ENCODE results near the gene HTT. TPM values are rescaled to one million over a fixed set of nuclear protein-coding genes. Genes with fewer than 3 reads are reported as not detected.
A peak's percentile ranks its signal among the peaks of the same experiment; 100 is the strongest.

The HTT gene
- total RNA-seq, 2 experiments from 2014 or later = 52.2 to 72.7 TPM

DNA sequence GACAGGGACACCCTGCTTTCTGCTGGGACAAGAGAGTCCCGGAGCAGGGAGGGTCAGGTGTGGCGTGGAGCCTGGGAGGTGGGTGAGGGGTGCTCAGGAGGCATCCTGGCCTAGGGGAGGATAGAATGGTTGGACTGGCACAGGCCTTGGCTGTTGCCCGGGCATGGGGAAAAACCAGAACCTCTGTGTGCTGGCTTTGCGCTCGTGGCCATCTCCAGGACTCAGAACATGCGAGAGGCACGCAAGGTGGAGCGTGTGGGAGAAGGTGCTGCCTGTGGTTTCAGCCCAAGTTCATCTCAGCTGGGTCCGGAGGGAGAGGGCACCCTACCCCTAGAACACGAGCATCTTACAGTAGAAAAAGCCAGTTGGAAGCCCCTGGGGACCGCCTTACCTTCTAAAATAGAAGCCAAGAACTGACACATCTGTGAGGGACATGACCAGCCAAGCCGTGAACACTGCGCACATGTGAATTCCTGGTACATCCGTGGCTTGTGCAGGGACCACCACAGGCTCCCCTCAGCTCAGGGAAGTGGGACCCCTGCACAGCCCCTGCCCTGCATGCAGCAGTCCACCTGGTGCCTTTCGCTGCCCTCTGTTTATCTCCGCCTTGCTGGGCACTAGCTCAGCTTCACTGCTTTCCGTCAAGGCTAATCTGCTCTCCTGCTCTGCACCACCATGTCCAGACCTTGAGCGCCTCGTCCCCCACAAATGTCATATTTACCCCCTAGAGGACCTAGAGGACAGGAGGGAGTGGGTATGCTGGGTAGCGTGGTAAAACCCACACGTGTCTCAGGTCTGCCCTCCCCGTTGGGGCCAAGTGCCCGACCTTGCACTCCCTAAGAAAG, 187.9 kb downstream of the HTT start:
- Mint-ChIP-seq H3K27me3 (no peaks in the 10 kb centered on the region), H3K36me3 (no peaks in the 10 kb centered on the region), H3K9me3 (ENCODE audit: low read depth) (no peaks in the 10 kb centered on the region), H3K4me1 (no peaks in the 10 kb centered on the region), H3K27ac (no peak overlapping the region), H3K4me3 (no peak overlapping the region)
- DNase-seq = peak; percentile 38
- CTCF ChIA-PET = no interaction called here
- ATAC-seq = no peak

DNA sequence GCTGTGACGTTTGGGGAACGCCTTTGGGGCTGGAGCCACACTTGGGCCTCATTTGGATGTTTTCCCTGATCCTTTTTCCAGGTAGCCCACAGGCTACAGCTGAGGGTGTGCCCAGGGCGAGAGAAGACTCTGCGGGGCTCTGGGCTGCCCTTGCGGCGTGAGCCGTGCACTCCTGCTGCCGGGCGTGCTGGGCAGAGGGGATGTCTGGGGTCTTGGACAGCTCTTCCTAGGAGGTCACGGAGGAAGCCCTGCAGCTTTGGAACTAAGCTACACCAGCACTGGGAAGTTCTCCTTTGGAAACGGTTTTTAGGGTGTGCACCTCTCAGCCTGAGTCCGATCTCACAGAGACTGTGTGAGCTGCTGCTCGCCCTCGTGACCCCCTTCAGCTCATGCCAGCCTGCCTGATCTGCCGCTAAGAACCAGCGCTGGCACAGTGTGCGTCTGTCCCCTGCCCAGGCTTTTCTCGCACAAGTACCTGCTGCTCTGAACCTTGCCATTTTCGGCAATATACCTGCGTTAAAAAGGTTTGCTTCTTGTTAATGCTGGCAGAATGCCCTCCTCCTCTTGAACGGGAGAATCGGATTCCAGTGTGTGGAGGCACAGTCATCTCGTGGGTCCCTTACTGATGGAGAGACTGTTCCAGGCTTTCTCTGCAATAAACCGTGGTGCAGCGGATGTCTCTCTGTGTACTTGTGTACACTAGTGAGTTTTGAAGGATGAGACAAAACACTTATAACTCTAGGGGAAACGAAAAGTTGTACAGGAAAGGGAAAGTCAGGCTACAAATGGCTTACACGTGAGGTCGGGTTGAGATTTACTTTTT, 188.8 kb downstream of the HTT start:
- no peaks in the 10 kb centered on the region for H3K9me3 Mint-ChIP-seq (ENCODE audit: low read depth)
- DNase-seq = peak; percentile 32
- no peaks in the 10 kb centered on the region for H3K4me1 Mint-ChIP-seq
- no peaks in the 10 kb centered on the region for H3K27me3 Mint-ChIP-seq
- no peaks in the 10 kb centered on the region for H3K36me3 Mint-ChIP-seq
- CTCF ChIA-PET = no interaction called here
- H3K27ac Mint-ChIP-seq = no peak overlapping the region
- no peak for ATAC-seq
- no peak overlapping the region for H3K4me3 Mint-ChIP-seq

DNA sequence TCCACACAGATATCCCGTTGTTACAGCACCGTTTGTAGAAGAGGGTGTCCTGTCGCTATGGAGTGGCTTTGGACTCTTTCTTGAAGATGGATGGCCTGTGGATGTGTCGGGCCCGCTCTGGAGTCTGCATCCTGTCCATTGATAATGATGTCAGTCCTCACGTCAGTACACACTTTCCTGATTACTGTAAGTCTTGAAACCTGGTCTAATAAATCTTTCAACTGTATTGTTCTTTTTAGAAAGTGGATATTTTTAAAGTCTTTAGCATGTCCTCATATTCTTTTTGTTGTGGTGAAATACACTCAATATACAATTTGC, 189.4 kb downstream of the HTT start:
- Mint-ChIP-seq H3K27ac (no peak overlapping the region), H3K27me3 (no peaks in the 10 kb centered on the region), H3K36me3 (no peaks in the 10 kb centered on the region), H3K4me3 (no peak overlapping the region), H3K9me3 (ENCODE audit: low read depth) (no peaks in the 10 kb centered on the region), H3K4me1 (no peaks in the 10 kb centered on the region)
- no peak for ATAC-seq
- CTCF ChIA-PET = no interaction called here
- no peak for DNase-seq

DNA sequence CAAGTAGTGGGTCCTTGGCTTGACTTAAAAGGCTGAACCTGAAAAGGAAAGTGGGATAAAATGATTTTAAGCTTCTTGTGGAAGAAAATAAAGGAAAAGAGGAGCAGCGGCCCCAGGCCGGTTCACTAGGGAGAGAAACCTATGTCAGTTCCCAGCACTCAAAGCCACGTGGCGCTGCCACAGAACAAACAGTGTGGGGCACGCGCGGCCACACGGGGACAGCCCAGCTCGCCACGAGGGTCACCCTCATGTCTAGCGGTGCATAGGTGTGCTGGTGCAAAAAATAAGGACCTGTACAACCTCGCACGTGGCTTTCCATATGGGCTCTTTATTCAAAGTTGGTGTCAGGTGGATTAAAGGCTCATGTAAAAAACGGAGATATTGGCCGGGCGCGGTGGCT, 191.6 kb downstream of the HTT start:
- Mint-ChIP-seq H3K4me3 (no peak overlapping the region), H3K27me3 (no peaks in the 10 kb centered on the region), H3K36me3 (no peaks in the 10 kb centered on the region), H3K27ac (no peak overlapping the region), H3K9me3 (ENCODE audit: low read depth) (no peaks in the 10 kb centered on the region), H3K4me1 (no peaks in the 10 kb centered on the region)
- CTCF ChIA-PET = no interaction called here
- DNase-seq (peak; percentile 27), ATAC-seq (no peak)

DNA sequence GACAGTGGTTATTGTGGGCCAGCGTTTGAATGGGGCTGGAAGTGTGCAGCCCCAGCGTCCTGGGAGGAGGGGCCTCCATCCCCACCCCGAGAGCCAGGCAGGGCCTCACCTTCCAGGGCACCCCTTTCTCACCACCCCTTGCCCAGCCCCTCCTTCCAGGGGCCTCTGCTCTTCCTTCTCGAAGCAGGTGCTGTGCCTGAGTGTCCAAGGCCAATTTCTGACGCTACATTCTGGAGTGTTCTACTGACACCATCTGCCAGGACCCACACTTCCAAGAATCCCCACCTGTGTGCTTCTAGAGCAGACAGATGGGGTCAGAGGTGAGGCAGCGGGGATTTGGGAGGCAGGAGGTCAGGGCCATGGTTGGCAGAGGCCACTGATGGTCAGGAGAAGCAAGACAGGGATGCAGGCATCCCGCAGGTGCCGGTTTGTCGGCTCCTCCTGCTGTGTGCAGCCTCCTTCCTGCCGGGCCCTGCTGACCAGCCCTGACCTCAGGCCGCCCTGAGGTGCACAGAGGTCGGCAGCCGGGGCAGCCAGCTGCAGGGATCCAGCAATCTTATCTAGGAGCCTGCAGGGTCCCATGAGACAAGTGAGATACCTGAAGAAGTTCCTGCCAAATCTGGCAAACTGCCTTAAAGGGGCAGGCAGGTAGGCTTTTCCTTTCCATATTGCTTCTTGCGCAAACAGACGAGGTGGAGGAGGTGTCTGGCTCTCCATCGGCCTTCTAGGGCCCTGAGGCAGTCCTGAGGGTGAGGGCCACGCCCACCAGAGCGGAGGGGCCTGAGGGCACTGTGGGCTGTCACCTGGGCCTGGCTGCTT, 193.3 kb downstream of the HTT start:
- CTCF ChIA-PET = no interaction called here
- H3K27ac Mint-ChIP-seq = no peak overlapping the region
- DNase-seq = peak; percentile 27
- H3K4me3 Mint-ChIP-seq = no peak overlapping the region
- H3K36me3 Mint-ChIP-seq = no peaks in the 10 kb centered on the region
- H3K4me1 Mint-ChIP-seq = no peaks in the 10 kb centered on the region
- no peaks in the 10 kb centered on the region for H3K9me3 Mint-ChIP-seq (ENCODE audit: low read depth)
- ATAC-seq = no peak
- peaks cover 13% of the 10 kb centered on the region for H3K27me3 Mint-ChIP-seq

DNA sequence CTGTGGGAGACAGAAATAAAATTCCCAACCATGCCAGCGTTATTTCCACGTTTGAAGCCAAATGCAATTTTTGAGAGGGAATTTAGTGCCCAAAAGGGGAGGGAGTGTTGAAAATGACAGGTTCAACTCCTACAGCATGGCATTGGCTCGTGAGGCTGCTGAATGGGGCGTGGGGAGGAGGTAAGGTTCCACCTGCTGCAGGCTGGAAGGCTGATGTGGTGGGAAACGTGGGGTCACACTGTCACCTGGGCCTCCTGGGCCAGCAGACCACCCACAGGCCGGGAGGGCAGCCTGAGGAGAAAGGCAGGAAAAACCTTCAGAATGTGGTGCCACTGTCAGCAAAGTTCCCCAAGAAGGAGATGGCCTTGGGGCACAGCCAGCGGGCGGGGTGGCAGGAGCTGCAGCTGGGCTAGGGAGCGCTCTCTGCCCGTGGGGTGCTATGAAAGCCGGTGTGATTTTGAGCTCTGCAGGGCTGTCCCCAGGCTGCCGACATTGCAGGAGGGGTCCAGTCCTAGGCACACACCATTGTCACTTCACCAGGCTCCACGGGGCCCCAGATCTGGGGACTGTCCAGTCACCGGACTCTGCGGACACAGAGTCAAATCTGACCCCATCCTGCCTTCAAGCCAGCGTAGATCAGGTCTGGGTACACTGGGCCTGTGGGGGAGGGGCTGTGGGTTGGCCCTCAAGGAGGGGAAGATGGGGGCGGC, 194.1 kb downstream of the HTT start:
- Mint-ChIP-seq H3K36me3 (no peaks in the 10 kb centered on the region), H3K27me3 (peaks cover 16% of the 10 kb centered on the region), H3K4me3 (no peak overlapping the region), H3K27ac (no peak overlapping the region), H3K4me1 (peaks cover 2% of the 10 kb centered on the region), H3K9me3 (ENCODE audit: low read depth) (no peaks in the 10 kb centered on the region)
- ATAC-seq (no peak), DNase-seq (peak; percentile 32)
- CTCF ChIA-PET = no interaction called here

DNA sequence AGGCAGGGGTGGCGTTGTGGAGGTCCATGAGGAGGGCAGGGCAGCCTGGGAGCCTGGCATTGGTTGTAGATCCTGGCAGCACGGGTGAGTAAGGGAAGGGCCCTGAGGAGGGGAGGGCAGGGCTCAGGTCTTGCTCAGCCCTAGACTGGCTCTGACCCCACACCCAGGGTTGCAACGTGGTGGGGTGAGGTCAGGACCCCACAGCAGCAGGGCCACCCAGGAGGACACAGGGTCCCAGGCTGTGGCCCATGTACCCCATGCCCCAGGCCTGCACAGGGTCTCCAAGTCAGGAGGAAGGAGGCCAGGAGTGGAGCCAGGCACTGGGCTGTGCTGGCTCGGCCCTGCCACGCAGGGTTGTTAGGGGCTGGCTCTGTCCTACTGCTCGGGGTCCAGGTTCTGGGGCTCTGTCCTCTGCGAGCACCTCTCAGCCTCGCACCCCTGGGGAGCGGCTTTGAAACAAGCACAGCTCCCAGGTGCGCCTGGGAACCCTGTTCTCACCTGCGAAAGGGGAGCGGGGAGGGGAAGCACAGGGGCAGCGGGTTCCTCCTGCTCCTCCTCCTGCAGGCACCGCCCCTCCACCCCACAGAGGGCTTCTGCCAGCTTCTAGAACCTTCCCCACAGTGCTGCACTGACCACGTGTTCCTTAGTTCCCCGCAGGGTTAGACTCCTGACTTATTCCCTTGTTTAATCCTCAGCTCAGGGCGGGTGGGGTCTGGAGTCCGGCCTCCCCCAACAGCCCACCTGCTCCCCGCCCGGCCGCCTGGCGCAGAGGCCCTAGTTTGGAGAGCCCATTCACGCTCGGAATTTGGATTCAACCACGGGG, 194.8 kb downstream of the HTT start:
- no peaks in the 10 kb centered on the region for H3K9me3 Mint-ChIP-seq (ENCODE audit: low read depth)
- H3K4me1 Mint-ChIP-seq = peaks cover 2% of the 10 kb centered on the region
- H3K36me3 Mint-ChIP-seq = no peaks in the 10 kb centered on the region
- peaks cover 16% of the 10 kb centered on the region for H3K27me3 Mint-ChIP-seq
- DNase-seq = peak; percentile 28
- H3K4me3 Mint-ChIP-seq = no peak overlapping the region
- ATAC-seq = no peak
- H3K27ac Mint-ChIP-seq = no peak overlapping the region
- CTCF ChIA-PET = no interaction called here

DNA sequence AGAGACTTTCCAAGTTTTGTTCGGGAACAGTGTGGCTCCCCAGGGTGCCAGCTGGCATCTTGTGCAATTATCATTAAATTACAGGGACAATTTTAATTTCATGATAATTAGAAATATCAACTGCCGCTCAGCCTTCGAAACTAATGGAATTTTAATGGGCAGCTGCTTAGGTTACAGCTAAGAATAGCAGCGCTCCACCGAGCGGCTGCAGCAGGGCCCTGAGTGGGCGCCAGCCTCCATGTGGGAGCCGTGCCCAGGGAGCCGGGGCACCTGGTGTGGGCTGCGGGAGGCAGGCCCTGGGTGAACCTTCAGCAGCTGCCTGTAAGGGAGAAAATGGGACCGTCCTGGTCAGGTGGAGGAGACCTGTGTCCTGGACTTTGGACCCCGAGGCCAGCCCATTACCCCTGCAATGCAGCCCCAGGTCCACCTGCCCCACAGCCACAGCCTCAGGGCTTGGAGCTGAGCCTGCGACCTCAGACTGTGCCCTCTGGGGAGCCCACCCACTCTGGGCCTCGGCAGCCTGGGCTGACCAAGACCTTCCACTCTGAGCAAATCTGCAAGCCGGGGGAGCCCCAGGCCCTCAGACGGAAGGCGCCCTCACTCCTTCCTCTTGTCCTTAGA, 195.6 kb downstream of the HTT start:
- no peak for ATAC-seq
- CTCF ChIA-PET = interaction anchor here (1.2 to 1.3 kb wide), 2 partner anchors 120 to 163 kb away, joined by 3 read pairs; no protein-coding TSS in a partner anchor

DNA sequence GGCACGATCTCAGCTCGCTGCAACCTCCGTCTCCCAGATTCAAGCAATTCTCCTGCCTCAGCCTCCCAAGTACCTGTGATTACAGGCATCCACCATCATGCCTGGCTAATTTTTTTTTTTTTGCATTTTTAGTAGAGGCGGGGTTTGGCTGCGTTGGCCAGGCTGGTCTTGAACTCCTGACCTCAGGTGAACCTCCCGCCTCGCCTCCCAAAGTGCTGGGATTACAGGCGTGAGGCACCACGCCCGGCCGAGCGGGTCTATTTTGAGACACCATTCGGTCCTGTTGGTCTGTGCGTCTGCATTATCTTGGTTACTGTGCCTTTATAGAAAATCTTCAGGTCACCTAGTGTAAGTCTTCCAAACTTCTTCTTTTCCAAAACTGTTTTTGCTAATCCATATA, 196.7 kb downstream of the HTT start:
- CTCF ChIA-PET = interaction anchor here (1.2 to 1.3 kb wide), 2 partner anchors 121 to 164 kb away, joined by 3 read pairs; no protein-coding TSS in a partner anchor
- ATAC-seq = no peak
- Mint-ChIP-seq H3K4me3 (no peak overlapping the region), H3K27ac (no peak overlapping the region), H3K4me1 (peaks cover 2% of the 10 kb centered on the region), H3K36me3 (no peaks in the 10 kb centered on the region), H3K9me3 (ENCODE audit: low read depth) (no peaks in the 10 kb centered on the region), H3K27me3 (peaks cover 24% of the 10 kb centered on the region)
- DNase-seq = no peak

More for the DNA sequence above, 195.6 kb downstream of the HTT start:
- Mint-ChIP-seq H3K9me3 (ENCODE audit: low read depth) (no peaks in the 10 kb centered on the region), H3K27me3 (peaks cover 16% of the 10 kb centered on the region), H3K27ac (no peak overlapping the region), H3K4me3 (no peak overlapping the region), H3K36me3 (no peaks in the 10 kb centered on the region), H3K4me1 (peaks cover 2% of the 10 kb centered on the region)
- DNase-seq = no peak

DNA sequence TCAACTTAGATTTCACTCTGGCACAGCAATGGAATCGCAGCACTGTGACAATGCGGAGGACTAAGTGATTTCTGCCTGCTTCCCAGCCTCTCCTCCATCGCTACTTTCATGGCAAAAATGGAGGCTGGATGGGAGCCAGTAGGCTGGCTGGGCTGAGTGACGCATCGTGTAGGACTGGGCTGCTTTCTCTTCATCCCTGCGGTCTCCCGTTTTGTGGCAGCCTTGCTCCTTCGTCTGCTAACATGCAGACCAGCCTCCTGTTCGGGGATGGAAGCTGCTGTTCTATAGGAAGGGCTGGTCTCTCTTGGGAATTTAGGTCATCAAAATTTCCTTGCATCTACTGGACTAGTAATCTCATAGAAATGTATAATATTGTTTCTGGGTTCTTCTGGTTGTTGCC, 202.5 kb downstream of the HTT start:
- Mint-ChIP-seq H3K9me3 (ENCODE audit: low read depth) (no peaks in the 10 kb centered on the region), H3K27me3 (peaks cover 44% of the 10 kb centered on the region), H3K4me3 (no peak overlapping the region), H3K36me3 (peaks cover 2% of the 10 kb centered on the region), H3K27ac (no peak overlapping the region), H3K4me1 (peaks cover 2% of the 10 kb centered on the region)
- ATAC-seq = no peak
- CTCF ChIA-PET = no interaction called here
- peak; percentile 26 for DNase-seq

DNA sequence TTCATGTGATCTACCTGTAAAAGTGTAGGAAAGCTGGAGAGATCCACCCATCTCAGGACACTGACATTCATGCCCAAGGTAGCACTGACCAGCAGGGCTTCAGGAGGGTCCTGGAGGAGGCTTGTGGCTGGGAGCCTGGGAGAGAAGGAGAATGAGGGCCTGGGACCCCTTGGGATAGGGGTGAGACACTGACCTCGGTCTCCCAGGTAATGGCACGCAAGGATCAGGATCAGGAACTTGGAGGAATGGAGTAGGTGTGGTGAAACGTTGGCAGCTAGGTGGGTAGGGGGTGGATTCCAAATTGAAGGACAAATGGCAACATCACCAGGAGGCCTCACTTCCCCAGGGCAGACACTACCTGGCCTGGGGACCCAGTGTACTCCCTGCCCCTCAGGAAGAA, 206.0 kb downstream of the HTT start:
- no peak overlapping the region for H3K4me3 Mint-ChIP-seq

DNA sequence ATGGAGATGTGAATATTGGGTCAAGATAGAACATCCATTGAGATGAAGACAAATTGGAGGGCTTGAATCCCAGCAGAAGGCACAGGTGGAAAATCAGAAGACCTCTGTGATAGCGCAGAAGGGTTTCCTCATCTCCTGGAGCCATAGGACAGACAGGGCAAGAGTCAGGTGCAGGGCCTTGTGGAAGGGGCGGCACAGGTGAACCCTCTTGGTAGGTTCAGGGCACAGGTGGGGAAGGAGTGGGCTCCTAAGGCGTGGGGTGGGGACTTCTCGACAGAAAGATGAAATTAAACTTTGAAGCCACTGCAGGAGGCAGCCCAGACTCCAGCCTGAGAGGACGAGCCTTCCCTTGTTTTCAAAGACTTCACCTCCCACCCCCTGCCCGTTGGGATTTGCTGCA, 209.0 kb downstream of the HTT start:
- Mint-ChIP-seq H3K36me3 (peaks cover 2% of the 10 kb centered on the region), H3K9me3 (ENCODE audit: low read depth) (no peaks in the 10 kb centered on the region), H3K4me1 (peaks cover 3% of the 10 kb centered on the region), H3K27me3 (peaks cover 33% of the 10 kb centered on the region), H3K27ac (no peak overlapping the region), H3K4me3 (no peak overlapping the region)
- DNase-seq (peak; percentile 34), ATAC-seq (no peak)
- CTCF ChIA-PET = no interaction called here

More for the DNA sequence above, 206.0 kb downstream of the HTT start:
- Mint-ChIP-seq H3K4me1 (no peaks in the 10 kb centered on the region), H3K9me3 (ENCODE audit: low read depth) (no peaks in the 10 kb centered on the region), H3K27ac (no peak overlapping the region), H3K36me3 (peaks cover 2% of the 10 kb centered on the region), H3K27me3 (peaks cover 37% of the 10 kb centered on the region)
- no peak for ATAC-seq
- CTCF ChIA-PET = interaction anchor here (1.0 kb wide), 1 partner anchor 66 kb away, joined by 3 read pairs; no protein-coding TSS in a partner anchor
- DNase-seq = no peak

Data from activated CD8-positive, alpha-beta memory T cell treated with anti-CD3 and anti-CD28 coated beads, Interleukin-2, amount 10 ng/mL, durations not matched to agents 7 days and 5 days (primary cell).